Spleen (tissue), 7 donors: ENCODE measurements around the gene ZNF747.

ENCODE experiments used
- CTCF ChIP-seq, 11 experiments: fragments of 200-600 bp in 7 of 11; fragments of 450-650 bp in 4 of 11; sonication (generic) in 4 of 11; IDR thresholded peaks in 8 of 11; conservative IDR thresholded peaks in 3 of 11; 1 replicate in 7 of 11; 2 replicates in 4 of 11; pipeline versions ENCODE4 v1.4.0 to v1.8.0; 2016 to 2021; ENCODE audit warnings: antibody characterized with exemption in 11 of 11, inconsistent platforms in 4 of 11, mild to moderate bottlenecking in 1 of 11
- POLR2A ChIP-seq, 3 donors: fragments of 450-650 bp; IDR thresholded peaks; one replicate each; pipeline ENCODE4 v1.5.1; 2017; ENCODE audit warnings: antibody characterized with exemption in 3 of 3, mild to moderate bottlenecking in 1 of 3
- POLR2AphosphoS5 ChIP-seq, 3 donors: sonication (generic); formaldehyde crosslinking; IDR thresholded peaks; one replicate each; pipeline ENCODE4 v1.5.1; 2017; ENCODE audit warnings: antibody characterized with exemption in 3 of 3
- donor health status: DM: no; HTN: no; CAD: no; lungs with moderate emphysema.
- donor health status: DM: no; HTN: no; CAD: no.
- donor health status: DM: no; HTN: no; CAD: no.

- TF ChIP-seq CTCF (IDR thresholded peaks at IDR 0.05 in 8 of 11, conservative IDR thresholded peaks at IDR 0.05 in 3 of 11): no peak
- no peak for TF ChIP-seq POLR2AphosphoS5 (IDR thresholded peaks at IDR 0.05)
- no peak for TF ChIP-seq POLR2A (IDR thresholded peaks at IDR 0.05)
Measured at GRCh38 chr16:30556125-30556473, 21.4 kb upstream of the ZNF747 start.
